HG02798 (cell line): ENCODE results near the gene ATP9B.
"Not testable (repeated sequence)": the region's sequence is repeated elsewhere in the genome, so short reads cannot be mapped to it uniquely, and the experiment has no call there.

Experiments used
- ATAC-seq: cut with Tn5 transposase; IDR thresholded peaks from one replicate; pipeline ENCODE4 v1.9.1; 2021; ENCODE audit warnings: mild to moderate bottlenecking; ENCODE audit not compliant: unreplicated experiment, poor library complexity

Gene ATP9B

GRCh38 chr18:79275461-79275860, 206.3 kb downstream of the ATP9B start:
- ATAC-seq = peak; percentile 47

GRCh38 chr18:79275992-79276391, 206.8 kb downstream of the ATP9B start:
- ATAC-seq = peak; percentile 71

GRCh38 chr18:79278896-79279295, 209.7 kb downstream of the ATP9B start:
- no peak for ATAC-seq

GRCh38 chr18:79283131-79283810, 214.1 kb downstream of the ATP9B start:
- no peak for ATAC-seq

DNA sequence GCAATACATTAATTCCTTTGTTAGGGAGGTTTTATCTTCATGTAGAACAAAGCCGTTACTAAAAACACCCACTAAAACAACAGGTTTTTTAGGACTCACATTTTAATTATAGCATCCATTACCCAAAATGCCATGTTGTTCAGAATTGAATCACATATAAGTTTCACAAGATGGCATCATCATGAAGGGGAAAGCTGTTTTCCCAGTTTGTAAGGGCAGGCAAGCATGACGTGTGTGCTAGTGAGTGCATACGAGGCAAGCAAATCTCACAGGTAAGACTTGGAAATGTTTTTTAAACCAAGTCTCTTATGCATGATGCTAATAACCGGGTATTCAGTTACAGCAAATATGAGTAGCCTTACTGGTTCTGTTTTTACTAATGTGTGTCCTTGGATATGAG, 214.7 kb downstream of the ATP9B start:
- no peak for ATAC-seq

DNA sequence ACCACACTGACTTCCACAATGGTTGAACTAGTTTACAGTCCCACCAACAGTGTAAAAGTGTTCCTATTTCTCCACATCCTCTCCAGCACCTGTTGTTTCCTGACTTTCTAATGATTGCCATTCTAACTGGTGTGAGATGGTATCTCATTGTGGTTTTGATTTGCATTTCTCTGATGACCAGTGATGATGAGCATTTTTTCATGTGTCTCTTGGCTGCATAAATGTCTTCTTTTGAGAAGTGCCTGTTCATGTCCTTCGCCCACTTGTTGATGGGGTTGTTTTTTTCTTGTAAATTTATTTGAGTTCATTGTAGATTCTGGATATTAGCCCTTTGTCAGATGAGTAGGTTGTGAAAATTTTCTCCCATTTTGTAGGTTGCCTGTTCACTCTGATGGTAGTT, 216.0 kb downstream of the ATP9B start:
- ATAC-seq = not testable (repeated sequence)

GRCh38 chr18:79290409-79290808, 221.2 kb downstream of the ATP9B start:
- not testable (repeated sequence) for ATAC-seq

- no peak for ATAC-seq
These were observed 221.7 kb downstream of the ATP9B start for GRCh38 chr18:79290876-79291275.

DNA sequence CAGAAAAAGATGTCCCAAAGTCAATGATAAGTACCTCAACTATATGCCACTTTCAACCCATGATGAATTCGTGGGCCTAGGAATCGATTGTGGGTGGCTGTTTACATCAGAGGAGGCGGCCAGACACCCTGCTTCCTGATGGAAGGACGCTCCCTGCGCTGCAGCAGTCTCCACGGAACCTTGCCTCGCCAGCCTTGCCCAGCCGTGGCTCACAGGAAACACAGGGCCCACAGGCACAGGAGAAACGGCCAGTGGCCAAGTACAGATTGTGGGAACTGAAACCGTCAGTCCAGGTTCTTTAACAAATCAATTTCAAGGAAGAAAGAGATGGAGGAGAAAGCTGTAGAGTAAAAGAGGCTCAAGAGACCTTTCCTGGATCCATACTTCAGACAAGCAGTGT, 225.0 kb downstream of the ATP9B start:
- ATAC-seq = no peak

DNA sequence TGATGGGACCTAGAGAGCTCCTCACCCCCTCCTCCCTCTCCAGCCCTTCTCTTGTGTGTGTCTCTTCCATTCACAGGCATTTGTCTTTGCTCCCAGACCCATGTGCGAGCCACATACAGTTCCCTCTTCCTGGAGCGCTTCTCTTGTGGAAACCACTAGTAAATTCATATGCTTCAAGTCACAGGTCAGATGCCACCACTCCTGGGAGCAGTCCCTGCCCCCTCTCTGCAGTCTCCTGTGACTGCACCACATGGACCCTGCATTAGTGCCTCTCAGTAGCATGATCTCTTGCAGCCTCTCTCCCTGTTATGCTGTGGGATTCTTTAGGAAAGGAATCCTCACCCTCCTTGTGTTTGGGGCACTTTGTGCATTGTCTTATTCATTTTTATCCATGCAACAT, 230.1 kb downstream of the ATP9B start:
- ATAC-seq = no peak

DNA sequence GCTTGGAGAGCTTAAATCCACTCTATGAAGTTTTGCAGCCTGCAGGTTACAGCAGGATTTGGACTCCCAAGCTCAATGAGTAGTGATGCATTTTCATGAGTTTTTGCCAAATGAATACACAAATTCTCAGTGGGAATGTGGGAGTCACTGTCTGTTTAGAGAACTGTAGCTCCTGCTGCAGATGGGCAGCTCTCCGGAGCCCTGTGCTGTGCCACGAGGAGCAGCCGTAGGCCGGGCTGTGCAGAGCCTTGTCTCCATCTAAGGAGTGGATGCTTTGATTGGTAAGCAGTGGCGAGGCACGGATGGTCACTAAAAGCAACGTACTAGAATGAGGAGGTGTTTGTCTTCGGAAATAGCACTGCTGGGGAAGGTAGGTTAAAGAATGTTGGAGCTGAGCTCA, 230.5 kb downstream of the ATP9B start:
- no peak for ATAC-seq

GRCh38 chr18:79300413-79300812, 231.2 kb downstream of the ATP9B start:
- no peak for ATAC-seq

- no peak for ATAC-seq
These were observed 232.9 kb downstream of the ATP9B start for GRCh38 chr18:79302120-79302519.

DNA sequence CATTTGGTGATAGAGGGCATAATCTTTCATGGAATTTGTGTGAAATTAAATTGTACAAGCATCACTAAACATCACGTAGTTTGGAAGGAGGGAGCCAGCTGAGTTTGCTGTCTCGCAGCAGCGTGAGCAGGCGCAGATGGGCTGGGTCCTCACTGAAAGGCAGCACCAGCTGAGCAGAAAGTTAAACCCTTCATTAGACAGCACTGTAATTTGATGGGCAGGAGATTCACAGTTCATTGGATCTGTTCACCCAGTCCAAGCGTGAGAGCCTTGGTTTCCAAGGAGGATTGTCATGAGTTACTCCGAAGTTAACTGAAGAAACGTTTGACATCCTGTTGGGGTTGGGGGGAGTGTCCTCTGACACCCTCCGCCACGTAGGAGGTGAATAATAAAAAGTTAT, 236.7 kb downstream of the ATP9B start:
- ATAC-seq = no peak

GRCh38 chr18:79309614-79310358, 240.6 kb downstream of the ATP9B start:
- ATAC-seq = no peak

DNA sequence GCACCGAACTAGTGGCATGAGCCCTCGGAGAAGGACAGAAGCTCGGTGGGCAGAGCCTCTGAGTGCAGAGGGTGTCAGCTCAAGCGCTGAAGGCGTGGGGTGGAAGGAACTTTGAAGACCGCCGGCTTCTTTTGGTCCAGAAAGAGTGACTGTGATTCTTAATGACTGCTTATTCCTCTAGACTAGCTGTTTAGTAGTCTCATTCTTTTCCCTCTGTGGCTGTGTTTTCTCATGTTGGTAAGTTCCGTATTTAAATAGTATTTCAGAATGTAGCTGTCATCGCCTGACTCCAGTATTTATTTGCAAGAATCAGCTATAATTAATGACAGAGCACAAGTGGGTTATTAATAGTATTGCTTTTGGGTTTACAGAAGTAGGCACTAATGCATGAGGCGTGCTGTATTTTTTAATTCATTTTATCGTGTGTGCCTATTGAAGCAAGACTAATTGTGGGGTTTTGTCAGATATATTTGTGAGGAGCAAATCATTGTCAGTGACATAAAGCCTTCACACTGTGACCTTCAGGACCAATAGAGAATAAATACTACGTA, 245.7 kb downstream of the ATP9B start:
- no peak for ATAC-seq

DNA sequence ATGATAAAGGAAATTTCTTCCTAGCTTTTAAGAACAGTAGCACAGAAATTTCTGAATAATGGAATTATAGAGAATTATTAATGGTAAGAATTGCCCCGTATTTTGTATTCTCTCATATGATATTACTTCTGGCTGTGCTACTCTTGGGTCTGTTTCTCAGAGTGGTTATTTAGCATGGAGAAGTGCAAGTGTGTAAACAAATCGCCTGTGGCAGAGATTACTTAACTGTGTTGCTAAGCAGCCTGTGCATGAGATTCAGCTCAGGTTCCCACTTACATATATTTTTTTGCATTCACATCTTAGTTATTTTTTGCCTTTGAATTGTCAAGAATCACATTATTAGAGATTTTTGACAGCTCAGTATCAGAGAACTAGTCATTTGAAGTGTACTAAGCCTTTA, 246.4 kb downstream of the ATP9B start:
- ATAC-seq = no peak

GRCh38 chr18:79317703-79318102, 248.5 kb downstream of the ATP9B start:
- no peak for ATAC-seq

- ATAC-seq = no peak
These were observed 249.0 kb downstream of the ATP9B start for GRCh38 chr18:79318142-79318673.

DNA sequence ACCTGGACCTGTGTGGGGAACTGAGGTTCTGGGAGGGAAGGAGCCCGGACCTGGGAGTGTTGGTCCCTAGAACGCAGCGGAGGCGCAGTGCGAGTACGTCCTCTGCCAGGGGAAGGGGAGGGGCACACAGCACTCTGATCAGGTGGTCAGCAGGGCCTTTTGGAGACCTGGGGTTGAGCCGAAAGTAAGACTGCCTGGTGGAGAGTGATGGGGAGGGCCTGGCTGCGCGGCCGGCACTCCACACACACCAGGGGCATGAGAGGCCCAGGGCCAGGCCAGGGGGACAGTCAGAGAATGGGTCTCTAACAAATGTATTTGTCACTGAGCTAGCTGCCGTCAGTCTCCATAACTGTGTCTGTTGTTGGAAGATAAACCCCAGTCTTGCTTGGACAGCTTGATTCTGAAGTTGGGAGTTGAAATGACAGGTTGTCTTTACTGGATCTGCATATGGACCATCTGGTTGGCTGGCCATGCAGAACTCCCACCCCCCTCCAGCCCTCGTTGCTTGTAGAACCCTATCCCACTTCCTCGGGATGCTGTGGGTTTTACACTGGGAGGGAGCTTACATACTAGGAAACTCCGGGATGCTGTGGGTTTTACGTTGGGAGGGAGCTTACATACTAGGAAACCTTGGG, 251.1 kb downstream of the ATP9B start:
- ATAC-seq = no peak
